GM12878 (cell line): ENCODE measurements around the gene BCAR3. TPM values are rescaled to one million over a fixed set of nuclear protein-coding genes. Genes with fewer than 3 reads are reported as not detected.

Experiments
- ATAC-seq: fragments of 200-7000 bp; cut with Tn5 transposase; 3 replicates; pipeline ENCODE4 v1.9.1; 2020; ENCODE audit warnings: mild to moderate bottlenecking, moderate library complexity
- BruUV-seq: library from RNA; stranded (reverse); fragments of 400-500 nt; replicated peaks from 2 replicates; lab custom pipeline; 2021; lab: Mats Ljungman, UMichigan
- CTCF ChIA-PET: fragments of 300-600 bp; sonication (Branson Sonifier 250); formaldehyde crosslinking; extraction: SDS; loops from one replicate; lab custom pipeline; 2021; ENCODE audit warnings: inconsistent platforms; lab: Yijun Ruan, JAX
- POLR2A ChIA-PET: fragments of 350-600 bp; formaldehyde crosslinking; extraction: SDS; loops from one replicate; lab custom pipeline; 2021; ENCODE audit warnings: inconsistent platforms; lab: Charles Lee
- RAD21 ChIA-PET: fragments of 300-600 bp; sonication (Branson Sonifier 250); formaldehyde crosslinking; loops from one replicate; lab custom pipeline; 2023; ENCODE audit warnings: antibody characterized with exemption; ENCODE audit not compliant: unreplicated experiment; lab: Charles Lee
- SMC1A ChIA-PET: fragments of 300-600 bp; sonication (Branson Sonifier 250); formaldehyde crosslinking; loops from one replicate; lab custom pipeline; 2023; ENCODE audit not compliant: unreplicated experiment, uncharacterized antibody; lab: Charles Lee
- DNase-seq: peaks from one replicate; pipeline ENCODE4 v3.0.0-alpha.2; 2011; ENCODE audit warnings: low read depth, low spot score
- FAIRE-seq: peaks from 3 replicates; lab custom pipeline; 2011; peaks lifted over from hg19 to GRCh38; lab: Jason Lieb, UNC
- H2AFZ ChIP-seq: 2 replicates; pipeline ENCODE4 v1.6.0; 2011; ENCODE audit warnings: low read depth, low read length, control low read depth; ENCODE audit not compliant: control insufficient read depth
- H3K27ac ChIP-seq: 2 replicates; pipeline ENCODE4 v1.5.1; 2011; ENCODE audit warnings: control low read depth; ENCODE audit not compliant: control insufficient read depth, insufficient read depth
- H3K27me3 ChIP-seq, 2 experiments: replicated peaks in 1 of 2; 2 replicates each; pipeline versions ENCODE4 v1.6.0 to v1.6.1; 2011; ENCODE audit warnings: low read length in 1 of 2; ENCODE audit not compliant: control insufficient read depth in 2 of 2, insufficient read depth in 2 of 2
- H3K36me3 ChIP-seq, 2 experiments: 2 replicates each; pipeline ENCODE4 v1.5.1; 2011; ENCODE audit warnings: low read length in 1 of 2; ENCODE audit not compliant: control insufficient read depth in 2 of 2, insufficient read depth in 2 of 2
- H3K4me1 ChIP-seq: 2 replicates; pipeline ENCODE4 v1.6.1; 2011; ENCODE audit warnings: mild to moderate bottlenecking, low read length, moderate library complexity, mixed read lengths; ENCODE audit not compliant: control insufficient read depth, insufficient read depth
- H3K4me2 ChIP-seq: 2 replicates; pipeline ENCODE4 v1.6.0; 2011; ENCODE audit warnings: control low read depth; ENCODE audit not compliant: control insufficient read depth, insufficient read depth
- H3K4me3 ChIP-seq: fragments of 200-600 bp; sonication (generic); 2 replicates; pipeline ENCODE4 v1.5.1; 2016
- H3K79me2 ChIP-seq: 2 replicates; pipeline ENCODE4 v1.6.0; 2011; ENCODE audit warnings: low read length; ENCODE audit not compliant: control insufficient read depth, insufficient read depth
- H3K9ac ChIP-seq: 2 replicates; pipeline ENCODE4 v1.8.0; 2011; ENCODE audit warnings: low read length, control low read depth, mixed read lengths; ENCODE audit not compliant: control insufficient read depth, insufficient read depth
- H3K9me3 ChIP-seq: replicated peaks from 3 replicates; pipeline ENCODE4 v1.5.1; 2011; ENCODE audit warnings: mild to moderate bottlenecking, low read length; ENCODE audit not compliant: control insufficient read depth, insufficient read depth
- H4K20me1 ChIP-seq: 2 replicates; pipeline ENCODE4 v1.6.0; 2011; ENCODE audit not compliant: control insufficient read depth, insufficient read depth
- EED ChIP-seq: sonication (generic); IDR thresholded peaks from 2 replicates; pipeline ENCODE4 v1.6.1; 2016; ENCODE audit warnings: antibody characterized with exemption, low read depth
- WGBS: methylation state at CpG from one replicate; pipeline ENCODE4 v1.1.6; 2016; ENCODE audit warnings: low lambda C conversion rate; ENCODE audit not compliant: insufficient replicate concordance, insufficient coverage; ENCODE audit errors: missing lambda C conversion rate; 5-methylcytosine and 5-hydroxymethylcytosine counted together
- in situ Hi-C: fragments of 300-500 bp; cut with MboI; formaldehyde crosslinking; loops from 9 replicates; pipeline ENCODE4 v1.14.3; 2018; ENCODE audit warnings: mixed read lengths
- intact Hi-C: fragments of 100-400 bp; cut with micrococcal nuclease; formaldehyde crosslinking; loops from one replicate; pipeline ENCODE4 v1.14.2; 2022; ENCODE audit not compliant: unreplicated experiment
- polyA plus RNA-seq, 11 experiments: library from polyadenylated mRNA; depleted of rRNA in 4 of 11; unstranded in 6 of 11; stranded (reverse) in 5 of 11; fragments of >200 nt; fragmentation: Nextera tagmentation in 4 of 11; fragmentation: Illumina TruSeq in 1 of 11; extraction: Ambion mirVana in 4 of 11; extraction: Trizol in 1 of 11; gene quantifications; 1 replicate in 1 of 11; 2 replicates in 10 of 11; pipeline versions ENCODE4 v1.2.1 to v1.2.3, GENCODE V29; 2011 to 2016; ENCODE audit warnings: inconsistent platforms in 2 of 11, missing spikeins in 2 of 11, low read depth in 1 of 11
- total RNA-seq, 4 experiments: library from RNA; depleted of rRNA in 3 of 4; stranded (reverse); fragments of >200 nt in 3 of 4; fragmentation: Illumina TruSeq in 1 of 4; extraction: Trizol in 1 of 4; gene quantifications; 2 replicates each; pipeline versions ENCODE4 v1.2.1 to v1.2.3, GENCODE V29; 2013 to 2021
- TF ChIP-seq, protein P1 (sequence below): fragments of 450-650 bp; IDR thresholded peaks from 2 replicates; pipeline ENCODE4 v1.6.1; 2017; ENCODE audit warnings: mild to moderate bottlenecking, moderate library complexity
- TF ChIP-seq, protein P2 (sequence below): IDR thresholded peaks from 2 replicates; pipeline ENCODE4 v1.6.1; 2012; ENCODE audit warnings: mild to moderate bottlenecking, low read depth, low read length
- TF ChIP-seq, protein P3 (sequence below): fragments of 450-650 bp; formaldehyde crosslinking; IDR thresholded peaks from 2 replicates; pipeline ENCODE4 v1.5.0; 2022; ENCODE audit warnings: mild to moderate bottlenecking, missing genetic modification characterization

BCAR3 gene
- total and polyA plus RNA-seq, 10 of the 15 experiments (the other 5 are each of a cell fraction or from before 2014, with no cell fraction given), result 1.3 to 6.6 (median 1.8) TPM

DNA sequence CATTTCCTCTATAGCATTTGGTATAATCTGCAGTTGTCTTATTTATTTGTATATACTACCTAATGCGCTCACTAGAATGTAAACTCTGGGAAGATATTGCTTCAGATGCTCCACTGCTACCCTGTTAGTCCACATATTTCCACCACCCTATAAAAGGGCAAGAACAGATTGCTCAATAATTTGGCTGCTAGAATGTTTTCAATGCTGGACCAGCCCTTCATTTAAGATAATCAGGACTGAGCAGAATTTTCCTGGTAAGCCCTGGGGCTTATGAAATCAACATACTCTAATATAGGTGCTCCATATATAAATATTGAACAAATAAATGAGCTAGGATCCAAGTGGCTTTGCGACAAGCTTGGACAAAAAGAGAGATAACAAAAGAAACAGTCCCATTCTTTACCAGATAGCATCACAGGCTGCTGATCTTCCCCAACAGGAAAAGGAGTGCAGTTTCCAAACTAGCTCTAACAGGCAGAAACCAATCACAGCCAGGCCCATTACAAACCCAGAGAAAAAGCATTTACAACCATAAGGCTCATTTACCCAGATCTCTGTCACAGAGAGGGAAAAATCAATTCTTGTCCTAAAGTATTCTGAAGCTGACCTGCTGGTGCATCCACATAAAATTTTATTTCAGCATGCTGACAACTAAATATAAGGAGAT lies 8.3 kb downstream of the BCAR3 start (continued):
- TF ChIP-seq, protein P1, sequence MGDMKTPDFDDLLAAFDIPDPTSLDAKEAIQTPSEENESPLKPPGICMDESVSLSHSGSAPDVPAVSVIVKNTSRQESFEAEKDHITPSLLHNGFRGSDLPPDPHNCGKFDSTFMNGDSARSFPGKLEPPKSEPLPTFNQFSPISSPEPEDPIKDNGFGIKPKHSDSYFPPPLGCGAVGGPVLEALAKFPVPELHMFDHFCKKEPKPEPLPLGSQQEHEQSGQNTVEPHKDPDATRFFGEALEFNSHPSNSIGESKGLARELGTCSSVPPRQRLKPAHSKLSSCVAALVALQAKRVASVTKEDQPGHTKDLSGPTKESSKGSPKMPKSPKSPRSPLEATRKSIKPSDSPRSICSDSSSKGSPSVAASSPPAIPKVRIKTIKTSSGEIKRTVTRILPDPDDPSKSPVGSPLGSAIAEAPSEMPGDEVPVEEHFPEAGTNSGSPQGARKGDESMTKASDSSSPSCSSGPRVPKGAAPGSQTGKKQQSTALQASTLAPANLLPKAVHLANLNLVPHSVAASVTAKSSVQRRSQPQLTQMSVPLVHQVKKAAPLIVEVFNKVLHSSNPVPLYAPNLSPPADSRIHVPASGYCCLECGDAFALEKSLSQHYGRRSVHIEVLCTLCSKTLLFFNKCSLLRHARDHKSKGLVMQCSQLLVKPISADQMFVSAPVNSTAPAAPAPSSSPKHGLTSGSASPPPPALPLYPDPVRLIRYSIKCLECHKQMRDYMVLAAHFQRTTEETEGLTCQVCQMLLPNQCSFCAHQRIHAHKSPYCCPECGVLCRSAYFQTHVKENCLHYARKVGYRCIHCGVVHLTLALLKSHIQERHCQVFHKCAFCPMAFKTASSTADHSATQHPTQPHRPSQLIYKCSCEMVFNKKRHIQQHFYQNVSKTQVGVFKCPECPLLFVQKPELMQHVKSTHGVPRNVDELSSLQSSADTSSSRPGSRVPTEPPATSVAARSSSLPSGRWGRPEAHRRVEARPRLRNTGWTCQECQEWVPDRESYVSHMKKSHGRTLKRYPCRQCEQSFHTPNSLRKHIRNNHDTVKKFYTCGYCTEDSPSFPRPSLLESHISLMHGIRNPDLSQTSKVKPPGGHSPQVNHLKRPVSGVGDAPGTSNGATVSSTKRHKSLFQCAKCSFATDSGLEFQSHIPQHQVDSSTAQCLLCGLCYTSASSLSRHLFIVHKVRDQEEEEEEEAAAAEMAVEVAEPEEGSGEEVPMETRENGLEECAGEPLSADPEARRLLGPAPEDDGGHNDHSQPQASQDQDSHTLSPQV, result no peak

DNA sequence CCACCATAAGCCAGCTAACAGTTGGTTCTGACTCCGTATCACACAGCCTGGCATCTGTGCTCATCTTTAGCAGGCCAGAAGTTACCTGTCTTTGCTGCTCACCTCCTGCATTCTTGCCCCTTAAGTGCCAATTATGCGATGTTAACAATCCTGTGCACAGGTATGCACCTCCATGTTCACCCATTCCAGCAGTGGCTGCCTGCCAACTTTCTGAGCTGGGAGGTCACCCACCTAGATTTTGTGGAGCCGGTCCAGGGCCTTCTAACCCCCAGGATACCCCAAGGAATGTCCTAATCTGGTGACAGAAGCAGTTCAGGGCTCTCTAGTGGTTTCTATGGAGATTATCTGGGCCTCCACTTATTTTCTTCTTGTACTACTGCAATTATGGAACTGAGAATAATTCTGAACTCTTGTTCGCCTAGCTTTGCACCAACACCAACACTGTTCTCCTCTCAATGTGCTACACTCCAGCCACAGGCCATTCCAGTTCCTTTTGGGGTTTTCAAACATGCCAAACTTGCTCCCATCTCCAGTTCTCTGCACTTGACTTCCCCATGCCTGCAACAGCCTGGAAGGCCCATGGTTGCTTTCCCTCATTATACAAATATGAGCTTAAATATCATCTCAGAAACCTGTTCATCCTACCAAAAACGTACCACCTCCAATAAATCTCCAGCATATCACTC lies 9.0 kb downstream of the BCAR3 start:
- H3K36me3 ChIP-seq, result no peaks in the 10 kb centered on the region
- no peak overlapping the region for H3K27ac ChIP-seq
- SMC1A ChIA-PET, result interaction anchor here (0.9 to 7.9 kb wide), 22 partner anchors 9 to 368 kb away, joined by 3 to 61 read pairs (median 5); partner anchors contain the start of gene BCAR3
- no peak overlapping the region for H2AFZ ChIP-seq
- no peak overlapping the region for H3K9ac ChIP-seq
- ATAC-seq (no peak), DNase-seq (no peak), FAIRE-seq (no peak)
- H3K4me3 ChIP-seq, result no peak overlapping the region
- TF ChIP-seq EED, result no peak
- TF ChIP-seq, protein P2, sequence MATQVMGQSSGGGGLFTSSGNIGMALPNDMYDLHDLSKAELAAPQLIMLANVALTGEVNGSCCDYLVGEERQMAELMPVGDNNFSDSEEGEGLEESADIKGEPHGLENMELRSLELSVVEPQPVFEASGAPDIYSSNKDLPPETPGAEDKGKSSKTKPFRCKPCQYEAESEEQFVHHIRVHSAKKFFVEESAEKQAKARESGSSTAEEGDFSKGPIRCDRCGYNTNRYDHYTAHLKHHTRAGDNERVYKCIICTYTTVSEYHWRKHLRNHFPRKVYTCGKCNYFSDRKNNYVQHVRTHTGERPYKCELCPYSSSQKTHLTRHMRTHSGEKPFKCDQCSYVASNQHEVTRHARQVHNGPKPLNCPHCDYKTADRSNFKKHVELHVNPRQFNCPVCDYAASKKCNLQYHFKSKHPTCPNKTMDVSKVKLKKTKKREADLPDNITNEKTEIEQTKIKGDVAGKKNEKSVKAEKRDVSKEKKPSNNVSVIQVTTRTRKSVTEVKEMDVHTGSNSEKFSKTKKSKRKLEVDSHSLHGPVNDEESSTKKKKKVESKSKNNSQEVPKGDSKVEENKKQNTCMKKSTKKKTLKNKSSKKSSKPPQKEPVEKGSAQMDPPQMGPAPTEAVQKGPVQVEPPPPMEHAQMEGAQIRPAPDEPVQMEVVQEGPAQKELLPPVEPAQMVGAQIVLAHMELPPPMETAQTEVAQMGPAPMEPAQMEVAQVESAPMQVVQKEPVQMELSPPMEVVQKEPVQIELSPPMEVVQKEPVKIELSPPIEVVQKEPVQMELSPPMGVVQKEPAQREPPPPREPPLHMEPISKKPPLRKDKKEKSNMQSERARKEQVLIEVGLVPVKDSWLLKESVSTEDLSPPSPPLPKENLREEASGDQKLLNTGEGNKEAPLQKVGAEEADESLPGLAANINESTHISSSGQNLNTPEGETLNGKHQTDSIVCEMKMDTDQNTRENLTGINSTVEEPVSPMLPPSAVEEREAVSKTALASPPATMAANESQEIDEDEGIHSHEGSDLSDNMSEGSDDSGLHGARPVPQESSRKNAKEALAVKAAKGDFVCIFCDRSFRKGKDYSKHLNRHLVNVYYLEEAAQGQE, result no peak
- TF ChIP-seq, protein P3, sequence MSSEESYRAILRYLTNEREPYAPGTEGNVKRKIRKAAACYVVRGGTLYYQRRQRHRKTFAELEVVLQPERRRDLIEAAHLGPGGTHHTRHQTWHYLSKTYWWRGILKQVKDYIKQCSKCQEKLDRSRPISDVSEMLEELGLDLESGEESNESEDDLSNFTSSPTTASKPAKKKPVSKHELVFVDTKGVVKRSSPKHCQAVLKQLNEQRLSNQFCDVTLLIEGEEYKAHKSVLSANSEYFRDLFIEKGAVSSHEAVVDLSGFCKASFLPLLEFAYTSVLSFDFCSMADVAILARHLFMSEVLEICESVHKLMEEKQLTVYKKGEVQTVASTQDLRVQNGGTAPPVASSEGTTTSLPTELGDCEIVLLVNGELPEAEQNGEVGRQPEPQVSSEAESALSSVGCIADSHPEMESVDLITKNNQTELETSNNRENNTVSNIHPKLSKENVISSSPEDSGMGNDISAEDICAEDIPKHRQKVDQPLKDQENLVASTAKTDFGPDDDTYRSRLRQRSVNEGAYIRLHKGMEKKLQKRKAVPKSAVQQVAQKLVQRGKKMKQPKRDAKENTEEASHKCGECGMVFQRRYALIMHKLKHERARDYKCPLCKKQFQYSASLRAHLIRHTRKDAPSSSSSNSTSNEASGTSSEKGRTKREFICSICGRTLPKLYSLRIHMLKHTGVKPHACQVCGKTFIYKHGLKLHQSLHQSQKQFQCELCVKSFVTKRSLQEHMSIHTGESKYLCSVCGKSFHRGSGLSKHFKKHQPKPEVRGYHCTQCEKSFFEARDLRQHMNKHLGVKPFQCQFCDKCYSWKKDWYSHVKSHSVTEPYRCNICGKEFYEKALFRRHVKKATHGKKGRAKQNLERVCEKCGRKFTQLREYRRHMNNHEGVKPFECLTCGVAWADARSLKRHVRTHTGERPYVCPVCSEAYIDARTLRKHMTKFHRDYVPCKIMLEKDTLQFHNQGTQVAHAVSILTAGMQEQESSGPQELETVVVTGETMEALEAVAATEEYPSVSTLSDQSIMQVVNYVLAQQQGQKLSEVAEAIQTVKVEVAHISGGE (CRISPR knock-in tag), result no peak
- no peaks in the 10 kb centered on the region for H3K4me1 ChIP-seq
- POLR2A ChIA-PET, result interaction anchor here (0.5 to 1.5 kb wide), 4 partner anchors 10 to 28 kb away, joined by 3 to 4 read pairs (median 3); no protein-coding TSS in a partner anchor
- CTCF ChIA-PET, result interaction anchor here (0.7 to 4.2 kb wide), 9 partner anchors 10 to 141 kb away, joined by 3 to 28 read pairs (median 6); partner anchors contain the start of gene BCAR3
- no peaks in the 10 kb centered on the region for H3K79me2 ChIP-seq
- WGBS, result 64% methylated on average over 5 of the region's 5 CpGs
- H4K20me1 ChIP-seq, result no peaks in the 10 kb centered on the region
- intact Hi-C loops, result no loop called here
- no TSS peak for BruUV-seq
- in situ Hi-C loops, result no loop called here
- RAD21 ChIA-PET, result interaction anchor here (1.0 to 2.9 kb wide), 8 partner anchors 9 to 141 kb away, joined by 3 to 15 read pairs (median 6); partner anchors contain the start of gene BCAR3
- H3K4me2 ChIP-seq, result no peak overlapping the region
- H3K27me3 ChIP-seq, result no peaks in the 10 kb centered on the region; a peak in 1 of 4 replicates
- no peaks in the 10 kb centered on the region for H3K9me3 ChIP-seq
